HepG2 (cell line): Measurements from ENCODE around the gene WBP1. TPM values are rescaled to one million over a fixed set of nuclear protein-coding genes. Genes with fewer than 3 reads are reported as not detected.
A peak's percentile ranks its signal among the peaks of the same experiment; 100 is the strongest.

Experiments
- ARNT2 ChIP-seq: sonication (generic); formaldehyde crosslinking; IDR thresholded peaks from 2 replicates; pipeline ENCODE4 v1.8.0; 2022; ENCODE audit warnings: mild to moderate bottlenecking, low read depth, missing genetic modification reagents, moderate library complexity
- GRHL1 ChIP-seq: sonication (generic); formaldehyde crosslinking; conservative IDR thresholded peaks from 2 replicates; pipeline ENCODE4 v1.8.0; 2022; ENCODE audit warnings: missing genetic modification reagents
- HHEX ChIP-seq: IDR thresholded peaks from 2 replicates; pipeline ENCODE4 v1.6.1; 2016; ENCODE audit warnings: control low read depth
- HNF4A ChIP-seq: sonication (generic); formaldehyde crosslinking; IDR thresholded peaks from 2 replicates; pipeline ENCODE4 v1.4.0; 2020; ENCODE audit warnings: missing genetic modification reagents
- HOXA3 ChIP-seq: sonication (generic); formaldehyde crosslinking; IDR thresholded peaks from 2 replicates; pipeline ENCODE4 v1.5.0; 2020; ENCODE audit warnings: missing genetic modification reagents
- HOXA5 ChIP-seq: sonication (generic); formaldehyde crosslinking; IDR thresholded peaks from 2 replicates; pipeline ENCODE4 v1.4.0; 2020; ENCODE audit warnings: missing genetic modification reagents
- WIZ ChIP-seq: sonication (generic); formaldehyde crosslinking; IDR thresholded peaks from 2 replicates; pipeline ENCODE4 v1.5.1; 2020; ENCODE audit warnings: mild to moderate bottlenecking, missing genetic modification reagents
- ZMYM4 ChIP-seq: sonication (generic); formaldehyde crosslinking; IDR thresholded peaks from 2 replicates; pipeline ENCODE4 v1.8.1; 2023; ENCODE audit warnings: mild to moderate bottlenecking, missing genetic modification reagents
- ZNF205 ChIP-seq: IDR thresholded peaks from 2 replicates; pipeline ENCODE4 v1.6.1; 2018; ENCODE audit warnings: missing biosample characterization, missing genetic modification reagents
- ZNF24 ChIP-seq: fragments of 450-650 bp; IDR thresholded peaks from 2 replicates; pipeline ENCODE4 v1.6.1; 2017; ENCODE audit warnings: antibody characterized with exemption, mild to moderate bottlenecking
- ZNF30 ChIP-seq: sonication (generic); formaldehyde crosslinking; IDR thresholded peaks from 2 replicates; pipeline ENCODE4 v1.5.0; 2020; ENCODE audit warnings: mild to moderate bottlenecking, missing genetic modification reagents
- ZNF710 ChIP-seq: sonication (generic); formaldehyde crosslinking; IDR thresholded peaks from 2 replicates; pipeline ENCODE4 v1.5.0; 2020; ENCODE audit warnings: mild to moderate bottlenecking, missing genetic modification reagents, borderline replicate concordance
- ZNF713 ChIP-seq: sonication (generic); formaldehyde crosslinking; IDR thresholded peaks from 2 replicates; pipeline ENCODE4 v1.4.0; 2020; ENCODE audit warnings: mild to moderate bottlenecking, missing genetic modification reagents
- ZNF761 ChIP-seq: sonication (generic); formaldehyde crosslinking; conservative IDR thresholded peaks from 2 replicates; pipeline ENCODE4 v1.4.0; 2020; ENCODE audit warnings: mild to moderate bottlenecking, missing genetic modification reagents
- polyA plus RNA-seq, 8 experiments: library from polyadenylated mRNA; depleted of rRNA in 3 of 8; stranded (reverse) in 7 of 8; unstranded in 1 of 8; fragments of >200 nt; fragmentation: Illumina TruSeq in 4 of 8; extraction: Trizol in 4 of 8; gene quantifications; 2 replicates each; pipeline versions ENCODE4 v1.2.1 to v1.2.3, GENCODE V29; 2011 to 2016; ENCODE audit warnings: low read depth in 4 of 8, missing spikeins in 1 of 8, mixed read lengths in 1 of 8; ENCODE audit not compliant: insufficient read depth in 1 of 8
- total RNA-seq, 5 experiments: library from RNA; depleted of rRNA; stranded (reverse); fragments of >200 nt; fragmentation: Illumina TruSeq; extraction: Trizol; gene quantifications; 2 replicates each; pipeline ENCODE4 v1.2.3, GENCODE V29; 2016; ENCODE audit warnings: low read depth in 1 of 5
- TF ChIP-seq, protein P1 (sequence below): sonication (generic); formaldehyde crosslinking; IDR thresholded peaks from 2 replicates; pipeline ENCODE4 v1.4.0; 2020; ENCODE audit warnings: mild to moderate bottlenecking, missing genetic modification reagents, borderline replicate concordance
- TF ChIP-seq, protein P2 (sequence below): IDR thresholded peaks from 2 replicates; pipeline ENCODE4 v1.6.1; 2016; ENCODE audit warnings: control low read depth
- TF ChIP-seq, protein P3 (sequence below): sonication (generic); formaldehyde crosslinking; IDR thresholded peaks from 2 replicates; pipeline ENCODE4 v1.4.0; 2020; ENCODE audit warnings: missing genetic modification reagents
- TF ChIP-seq, protein P4 (sequence below): IDR thresholded peaks from 2 replicates; pipeline ENCODE4 v1.6.1; 2012; ENCODE audit warnings: inconsistent platforms

The WBP1 gene
- total and polyA plus RNA-seq, 2 of the 13 experiments (the other 11 are each of a cell fraction or from before 2014, with no cell fraction given) = 38.8 to 85.7 TPM

DNA sequence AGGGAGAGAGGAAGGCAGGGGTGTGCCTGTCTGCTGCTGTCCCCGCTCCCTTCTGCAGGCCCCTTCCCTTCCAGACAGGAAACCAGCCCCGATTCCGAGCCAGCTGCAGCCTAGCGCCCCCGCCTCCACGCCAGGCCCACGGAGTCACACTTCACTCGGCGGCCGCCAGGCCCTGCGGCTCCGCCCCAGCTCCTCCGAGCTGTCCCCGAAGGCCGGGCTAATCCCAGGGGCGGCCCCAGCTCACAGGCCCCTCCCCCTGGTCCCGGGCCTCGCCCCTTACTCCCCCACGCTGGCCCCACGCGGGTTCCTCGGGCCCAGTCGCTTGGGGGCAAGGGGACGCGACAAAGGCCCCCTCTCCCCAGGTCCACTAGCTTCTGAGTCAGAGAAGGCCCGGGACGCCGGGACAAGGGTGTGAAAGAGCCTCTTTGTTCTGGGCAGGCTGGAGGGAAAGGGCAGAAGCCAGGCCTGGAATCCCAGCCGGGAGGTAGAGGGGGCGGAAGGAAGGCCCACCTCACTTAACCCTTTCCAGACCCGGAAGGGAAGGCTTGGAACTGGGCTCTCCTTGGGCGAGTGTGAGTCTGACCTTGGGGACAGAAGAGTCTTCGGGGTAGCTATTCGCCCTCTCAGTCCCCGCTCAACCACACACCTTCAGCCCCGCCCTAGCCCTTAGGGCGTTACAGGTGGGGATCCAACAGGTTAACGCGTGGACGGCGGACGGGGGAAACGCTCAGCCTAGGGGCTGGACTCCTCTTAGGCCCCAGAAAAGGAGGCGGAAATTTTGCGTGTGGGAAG, 17.7 kb upstream of the WBP1 start (continued):
- TF ChIP-seq, protein P1, sequence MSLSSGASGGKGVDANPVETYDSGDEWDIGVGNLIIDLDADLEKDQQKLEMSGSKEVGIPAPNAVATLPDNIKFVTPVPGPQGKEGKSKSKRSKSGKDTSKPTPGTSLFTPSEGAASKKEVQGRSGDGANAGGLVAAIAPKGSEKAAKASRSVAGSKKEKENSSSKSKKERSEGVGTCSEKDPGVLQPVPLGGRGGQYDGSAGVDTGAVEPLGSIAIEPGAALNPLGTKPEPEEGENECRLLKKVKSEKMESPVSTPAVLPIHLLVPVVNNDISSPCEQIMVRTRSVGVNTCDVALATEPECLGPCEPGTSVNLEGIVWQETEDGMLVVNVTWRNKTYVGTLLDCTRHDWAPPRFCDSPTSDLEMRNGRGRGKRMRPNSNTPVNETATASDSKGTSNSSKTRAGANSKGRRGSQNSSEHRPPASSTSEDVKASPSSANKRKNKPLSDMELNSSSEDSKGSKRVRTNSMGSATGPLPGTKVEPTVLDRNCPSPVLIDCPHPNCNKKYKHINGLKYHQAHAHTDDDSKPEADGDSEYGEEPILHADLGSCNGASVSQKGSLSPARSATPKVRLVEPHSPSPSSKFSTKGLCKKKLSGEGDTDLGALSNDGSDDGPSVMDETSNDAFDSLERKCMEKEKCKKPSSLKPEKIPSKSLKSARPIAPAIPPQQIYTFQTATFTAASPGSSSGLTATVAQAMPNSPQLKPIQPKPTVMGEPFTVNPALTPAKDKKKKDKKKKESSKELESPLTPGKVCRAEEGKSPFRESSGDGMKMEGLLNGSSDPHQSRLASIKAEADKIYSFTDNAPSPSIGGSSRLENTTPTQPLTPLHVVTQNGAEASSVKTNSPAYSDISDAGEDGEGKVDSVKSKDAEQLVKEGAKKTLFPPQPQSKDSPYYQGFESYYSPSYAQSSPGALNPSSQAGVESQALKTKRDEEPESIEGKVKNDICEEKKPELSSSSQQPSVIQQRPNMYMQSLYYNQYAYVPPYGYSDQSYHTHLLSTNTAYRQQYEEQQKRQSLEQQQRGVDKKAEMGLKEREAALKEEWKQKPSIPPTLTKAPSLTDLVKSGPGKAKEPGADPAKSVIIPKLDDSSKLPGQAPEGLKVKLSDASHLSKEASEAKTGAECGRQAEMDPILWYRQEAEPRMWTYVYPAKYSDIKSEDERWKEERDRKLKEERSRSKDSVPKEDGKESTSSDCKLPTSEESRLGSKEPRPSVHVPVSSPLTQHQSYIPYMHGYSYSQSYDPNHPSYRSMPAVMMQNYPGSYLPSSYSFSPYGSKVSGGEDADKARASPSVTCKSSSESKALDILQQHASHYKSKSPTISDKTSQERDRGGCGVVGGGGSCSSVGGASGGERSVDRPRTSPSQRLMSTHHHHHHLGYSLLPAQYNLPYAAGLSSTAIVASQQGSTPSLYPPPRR = peak; percentile 83
- TF ChIP-seq ZNF24 (0 out of 2 replicates have a peak, but pooled peaks have one; percentile 23), HNF4A (CRISPR knock-in tag) (no peak; the same call in 1 of the 2 replicates), ZMYM4 (CRISPR knock-in tag) (peak; percentile 77), ZNF713 (CRISPR knock-in tag) (no peak), HHEX (CRISPR knock-in tag) (no peak), ZNF761 (CRISPR knock-in tag) (peak; percentile 94; the same call in 1 of the 2 replicates), GRHL1 (CRISPR knock-in tag) (no peak), ARNT2 (CRISPR knock-in tag) (peak; percentile 93), HOXA3 (CRISPR knock-in tag) (peak; percentile 86), ZNF205 (peak; percentile 59; the same call in 1 of the 2 replicates), ZNF30 (CRISPR knock-in tag) (no peak), ZNF710 (CRISPR knock-in tag) (peak; percentile 86), HOXA5 (peak; percentile 95; the same call in 1 of the 2 replicates), WIZ (no peak; the same call in 1 of the 2 replicates)
- TF ChIP-seq, protein P2, sequence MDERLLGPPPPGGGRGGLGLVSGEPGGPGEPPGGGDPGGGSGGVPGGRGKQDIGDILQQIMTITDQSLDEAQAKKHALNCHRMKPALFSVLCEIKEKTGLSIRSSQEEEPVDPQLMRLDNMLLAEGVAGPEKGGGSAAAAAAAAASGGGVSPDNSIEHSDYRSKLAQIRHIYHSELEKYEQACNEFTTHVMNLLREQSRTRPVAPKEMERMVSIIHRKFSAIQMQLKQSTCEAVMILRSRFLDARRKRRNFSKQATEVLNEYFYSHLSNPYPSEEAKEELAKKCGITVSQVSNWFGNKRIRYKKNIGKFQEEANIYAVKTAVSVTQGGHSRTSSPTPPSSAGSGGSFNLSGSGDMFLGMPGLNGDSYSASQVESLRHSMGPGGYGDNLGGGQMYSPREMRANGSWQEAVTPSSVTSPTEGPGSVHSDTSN (CRISPR knock-in tag) = no peak
- TF ChIP-seq, protein P3, sequence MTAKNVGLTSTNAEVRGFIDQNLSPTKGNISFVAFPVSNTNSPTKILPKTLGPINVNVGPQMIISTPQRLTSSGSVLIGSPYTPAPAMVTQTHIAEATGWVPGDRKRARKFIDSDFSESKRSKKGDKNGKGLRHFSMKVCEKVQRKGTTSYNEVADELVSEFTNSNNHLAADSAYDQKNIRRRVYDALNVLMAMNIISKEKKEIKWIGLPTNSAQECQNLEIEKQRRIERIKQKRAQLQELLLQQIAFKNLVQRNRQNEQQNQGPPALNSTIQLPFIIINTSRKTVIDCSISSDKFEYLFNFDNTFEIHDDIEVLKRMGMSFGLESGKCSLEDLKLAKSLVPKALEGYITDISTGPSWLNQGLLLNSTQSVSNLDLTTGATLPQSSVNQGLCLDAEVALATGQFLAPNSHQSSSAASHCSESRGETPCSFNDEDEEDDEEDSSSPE (CRISPR knock-in tag) = peak; percentile 69
- TF ChIP-seq, protein P4, sequence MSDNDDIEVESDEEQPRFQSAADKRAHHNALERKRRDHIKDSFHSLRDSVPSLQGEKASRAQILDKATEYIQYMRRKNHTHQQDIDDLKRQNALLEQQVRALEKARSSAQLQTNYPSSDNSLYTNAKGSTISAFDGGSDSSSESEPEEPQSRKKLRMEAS = peak; percentile 88
